RPMI7951 (cell line): ENCODE measurements around the gene DAB1. TPM values are rescaled to one million over a fixed set of nuclear protein-coding genes. Genes with fewer than 3 reads are reported as not detected.

ENCODE experiments used
- DNase-seq: peaks from one replicate; pipeline ENCODE4 v3.0.0-alpha.2; 2012; ENCODE audit warnings: low read depth
- total RNA-seq: library from RNA; depleted of rRNA; stranded (reverse); fragments of >200 nt; shearing (Covaris generic); gene quantifications from 2 replicates; pipeline ENCODE4 v1.2.3, GENCODE V29; 2014

The DAB1 gene
- total RNA-seq, 1 experiment from 2014 or later = not detected

GRCh38 chr1:57316861-57317260 lies 107.0 kb downstream of the DAB1 start:
- no peak for DNase-seq

DNA sequence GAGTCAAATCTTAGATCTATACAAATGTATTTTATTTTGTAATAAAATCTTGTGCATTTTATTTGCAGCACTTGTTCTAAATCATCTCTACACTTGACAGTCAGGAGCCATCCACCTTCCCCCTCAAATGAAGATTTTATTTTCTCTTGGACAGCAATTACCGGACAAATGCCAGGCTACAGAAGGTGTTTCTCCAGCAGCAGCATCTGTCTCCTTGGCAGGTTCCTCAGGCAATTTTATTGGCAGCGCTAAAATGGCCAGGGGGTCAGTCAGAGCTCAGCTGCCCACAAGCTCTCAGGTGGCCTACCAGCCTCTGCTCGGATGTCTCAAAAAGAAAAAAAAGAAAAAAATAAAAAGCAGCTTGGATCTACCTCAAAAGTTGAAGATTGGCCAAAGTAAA lies 107.6 kb downstream of the DAB1 start:
- no peak for DNase-seq

DNA sequence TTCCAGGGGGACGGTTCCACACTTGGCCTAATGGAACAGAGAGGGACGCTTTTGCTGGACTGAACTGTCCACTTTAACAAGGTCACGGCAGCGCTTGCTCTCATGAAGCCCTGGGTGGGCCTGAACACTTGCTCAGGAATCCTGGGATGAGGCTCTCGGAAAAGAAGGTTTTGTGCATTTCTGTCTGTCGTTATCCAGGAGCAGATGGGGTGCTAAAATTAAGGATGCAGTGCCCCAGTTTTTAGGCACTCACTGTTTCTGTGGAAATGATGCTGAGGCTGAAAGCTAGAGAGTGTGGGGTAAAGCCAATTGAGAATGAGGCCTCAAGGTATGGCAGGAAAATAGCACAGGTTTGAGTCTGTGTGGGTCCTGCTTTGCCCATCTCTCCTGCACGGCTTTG lies 111.0 kb downstream of the DAB1 start:
- DNase-seq = no peak

- no peak for DNase-seq
Observed at GRCh38 chr1:57311411-57311810, 112.4 kb downstream of the DAB1 start.

GRCh38 chr1:57311006-57311405 lies 112.9 kb downstream of the DAB1 start:
- no peak for DNase-seq

DNA sequence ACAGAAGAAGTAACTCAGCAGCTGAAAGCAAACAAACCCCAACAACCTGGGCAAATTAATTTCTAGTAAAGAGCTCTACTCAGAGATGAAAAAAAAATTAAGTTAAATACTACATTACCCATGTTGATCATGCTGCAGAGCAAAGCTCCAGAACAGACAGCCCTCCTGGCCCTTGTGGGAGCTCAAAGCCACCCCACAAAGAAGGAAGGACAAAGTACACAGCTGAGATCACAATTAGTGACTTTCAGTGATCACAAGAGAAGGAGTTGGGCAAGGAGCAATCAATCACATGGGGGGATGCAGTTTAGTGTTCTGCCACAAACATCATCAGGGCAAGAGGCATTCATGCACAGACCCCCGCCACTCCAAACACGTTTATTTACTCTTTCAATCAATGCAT lies 114.2 kb downstream of the DAB1 start:
- DNase-seq = no peak

GRCh38 chr1:57307392-57308170 lies 116.3 kb downstream of the DAB1 start:
- no peak for DNase-seq

- no peak for DNase-seq
Observed at GRCh38 chr1:57304591-57304990, 119.3 kb downstream of the DAB1 start.

DNA sequence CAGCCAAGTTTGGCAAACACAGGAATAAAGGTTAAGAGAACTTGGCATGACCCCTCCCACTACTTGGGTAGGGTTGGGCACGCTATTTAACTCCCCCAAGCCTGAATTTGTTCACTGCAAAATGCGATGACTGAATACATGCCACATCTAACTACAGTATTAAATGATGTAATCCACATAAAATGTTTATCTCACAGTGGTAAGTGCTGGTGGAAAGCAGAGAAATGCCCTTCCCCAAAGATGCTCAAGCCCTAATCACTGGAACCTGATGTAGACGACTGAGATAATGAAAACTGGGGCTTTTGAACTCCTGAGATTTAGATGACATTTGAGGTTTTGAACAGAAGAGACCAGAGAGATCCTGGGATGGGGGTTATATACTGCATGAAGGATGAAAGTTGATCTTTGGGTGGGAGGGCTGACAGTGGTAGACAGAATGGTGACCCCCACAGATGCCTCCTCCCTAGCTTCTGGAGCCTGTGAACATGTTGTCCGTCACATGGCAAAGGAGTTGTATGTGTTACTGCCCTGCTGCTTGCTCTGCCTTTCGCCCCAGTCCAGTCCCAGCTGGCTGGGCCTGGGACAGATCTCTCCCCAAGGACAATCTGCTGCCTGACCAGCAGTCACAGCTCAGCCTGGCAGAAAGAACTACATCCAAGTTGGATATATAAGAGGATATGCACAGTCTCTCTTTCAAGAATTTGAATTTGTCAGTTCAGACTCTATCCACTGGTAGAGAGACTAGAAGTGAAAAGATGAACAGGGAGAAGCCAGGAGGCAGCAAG lies 120.9 kb downstream of the DAB1 start:
- DNase-seq = no peak

GRCh38 chr1:57300186-57300585 lies 123.7 kb downstream of the DAB1 start:
- no peak for DNase-seq

DNA sequence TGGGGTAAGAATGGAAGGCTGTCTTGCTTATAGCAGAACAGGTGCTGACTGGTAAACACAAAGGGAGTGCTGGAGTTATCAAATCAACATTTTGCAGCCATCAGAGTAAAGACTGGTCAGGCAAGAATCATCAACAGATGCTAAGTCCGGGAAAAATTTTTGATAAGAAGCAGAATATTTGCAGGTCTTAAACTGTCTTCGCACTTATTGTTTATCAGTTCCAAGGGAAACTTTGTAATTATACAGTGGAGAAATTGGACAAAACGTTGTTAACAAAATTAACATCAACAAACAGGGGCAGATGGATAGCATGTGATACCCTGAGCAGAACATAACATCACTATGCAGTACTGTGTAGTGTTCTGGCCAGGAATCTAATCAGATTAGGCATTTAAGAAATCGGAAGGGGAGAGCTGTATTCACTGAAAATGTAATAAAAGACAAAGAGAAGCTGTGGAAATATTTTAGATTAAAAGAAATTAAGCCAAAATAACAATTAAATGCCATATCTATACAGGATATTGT lies 127.1 kb downstream of the DAB1 start:
- no peak for DNase-seq

- no peak for DNase-seq
Observed at GRCh38 chr1:57295326-57295725, 128.5 kb downstream of the DAB1 start.

GRCh38 chr1:57294177-57294576 lies 129.7 kb downstream of the DAB1 start:
- DNase-seq = no peak

GRCh38 chr1:57293214-57293613 lies 130.6 kb downstream of the DAB1 start:
- no peak for DNase-seq

DNA sequence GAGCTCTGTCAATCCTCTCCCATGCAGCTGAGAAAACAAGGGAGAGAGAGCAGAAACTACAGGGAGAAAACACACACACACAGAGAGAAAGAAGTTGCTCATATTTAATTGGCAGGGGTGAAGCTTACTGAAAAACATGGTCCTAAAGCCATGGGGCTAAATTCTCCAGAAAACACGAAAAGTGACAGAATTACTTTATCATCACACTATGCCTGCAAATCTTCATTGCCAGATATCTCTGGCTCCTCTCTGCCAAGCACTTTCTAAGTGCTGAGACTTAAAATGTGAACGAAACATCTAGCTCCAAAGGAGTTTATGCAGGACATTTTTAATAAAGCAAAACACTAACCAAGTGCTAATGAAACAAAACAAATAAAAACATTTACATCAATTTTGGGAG lies 134.1 kb downstream of the DAB1 start:
- DNase-seq = no peak

DNA sequence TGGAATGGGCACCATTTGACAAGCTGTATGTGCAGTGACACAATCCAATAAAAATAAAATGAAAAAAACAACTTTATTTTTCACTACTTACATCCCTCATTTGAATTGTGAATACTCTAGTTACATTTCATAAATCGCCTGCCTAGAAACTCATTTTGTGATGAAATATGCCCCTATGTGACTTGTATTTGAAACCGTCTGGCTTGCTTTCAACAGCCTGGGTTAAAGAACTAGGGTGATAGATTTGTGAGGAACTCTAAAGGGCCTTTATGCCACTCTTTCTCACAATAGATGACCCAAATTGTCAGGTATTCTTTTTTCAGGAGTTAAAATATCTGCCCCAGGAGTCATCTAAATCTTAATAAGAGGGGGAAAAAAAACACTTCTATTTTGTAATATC lies 137.9 kb downstream of the DAB1 start:
- DNase-seq = no peak

DNA sequence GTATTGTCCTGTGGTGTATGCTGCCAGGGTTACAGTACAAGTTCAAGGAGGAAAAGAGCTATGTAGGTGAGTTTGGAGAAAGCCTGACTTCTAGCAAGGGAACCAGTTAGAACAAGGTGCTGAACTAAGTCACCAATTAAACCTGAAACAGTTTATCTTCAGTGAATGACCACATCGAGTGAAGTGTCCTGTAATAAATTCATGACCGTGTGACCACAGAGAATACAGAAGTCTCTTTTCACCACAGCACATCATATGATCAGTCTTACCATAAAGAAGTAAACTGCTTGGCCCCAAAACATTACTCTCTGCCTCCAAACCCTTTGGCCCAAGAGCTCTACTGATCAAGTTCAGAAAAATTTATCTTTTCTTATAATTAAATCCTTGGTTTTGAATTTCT lies 141.4 kb downstream of the DAB1 start:
- DNase-seq = no peak

DNA sequence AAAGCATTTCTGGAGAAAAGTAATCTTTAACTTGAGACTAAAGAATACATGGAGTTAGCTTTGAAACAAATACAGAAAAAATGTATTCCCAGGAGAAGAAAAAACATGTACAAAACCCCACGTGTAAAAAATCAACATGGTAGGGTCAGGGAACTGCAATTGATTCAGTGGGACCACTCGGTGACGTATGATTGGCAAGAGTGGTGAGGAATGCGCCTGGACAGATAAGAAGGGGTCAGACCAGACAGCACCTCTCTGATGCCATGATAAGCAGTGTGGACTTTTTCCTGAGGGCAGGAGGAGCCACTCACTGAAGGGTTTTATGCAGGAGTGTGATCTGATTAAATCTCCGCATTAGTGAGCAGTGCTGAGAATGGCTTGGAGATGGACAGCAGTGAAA lies 142.5 kb downstream of the DAB1 start:
- DNase-seq = no peak

DNA sequence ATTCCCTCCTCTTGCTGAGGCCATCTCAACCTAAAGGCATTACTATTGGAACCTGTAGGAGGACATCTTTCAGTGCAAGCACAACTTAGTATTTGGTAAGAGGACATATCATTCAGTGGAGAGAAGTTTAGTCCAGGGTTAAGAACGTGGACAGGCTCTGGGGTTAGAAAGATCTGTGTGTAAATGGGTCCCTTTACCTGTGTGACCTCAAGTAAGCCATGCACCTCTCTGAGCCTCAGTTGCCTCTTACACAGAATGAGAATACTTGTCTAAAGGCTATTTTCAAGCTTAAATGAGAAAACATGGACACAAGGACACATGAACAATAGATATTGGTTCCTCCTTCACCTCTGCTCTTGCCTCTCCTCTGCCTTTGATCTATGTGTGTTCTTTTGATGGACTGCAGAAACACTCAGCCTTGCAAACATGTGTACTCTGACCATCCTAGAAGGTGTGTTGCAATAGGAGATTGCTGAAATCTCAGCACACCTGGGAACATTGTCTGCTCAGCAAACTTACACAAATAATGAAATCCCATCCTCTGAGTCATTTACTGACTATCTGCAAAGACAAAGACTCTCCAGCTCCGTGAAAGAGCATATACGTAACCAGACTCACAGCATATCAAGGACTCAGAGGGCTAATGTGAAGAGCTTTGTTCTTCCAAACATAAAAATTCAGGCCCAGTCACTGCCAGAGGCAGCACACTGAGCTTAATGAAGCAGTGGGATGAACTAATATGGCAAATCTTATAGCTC lies 143.8 kb downstream of the DAB1 start:
- no peak for DNase-seq

DNA sequence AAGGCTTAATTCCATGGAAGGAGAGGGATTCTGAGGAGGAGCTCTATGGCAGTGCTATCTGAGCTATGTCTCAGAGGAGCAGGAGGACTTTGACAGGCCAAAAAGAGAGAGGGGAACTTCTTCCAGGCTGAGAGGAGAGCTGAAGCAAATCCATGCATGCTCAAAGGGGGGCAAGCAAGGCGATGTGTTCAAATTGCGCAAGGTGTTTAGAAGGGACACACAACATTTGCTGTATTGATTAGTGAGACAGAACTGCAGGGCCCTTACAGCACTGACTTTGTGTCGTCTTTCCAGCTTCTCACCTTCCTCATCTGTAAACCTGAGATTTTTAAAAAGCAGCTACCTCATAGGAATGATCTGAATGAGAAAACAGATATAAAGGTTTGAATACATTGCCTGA lies 145.3 kb downstream of the DAB1 start:
- no peak for DNase-seq

DNA sequence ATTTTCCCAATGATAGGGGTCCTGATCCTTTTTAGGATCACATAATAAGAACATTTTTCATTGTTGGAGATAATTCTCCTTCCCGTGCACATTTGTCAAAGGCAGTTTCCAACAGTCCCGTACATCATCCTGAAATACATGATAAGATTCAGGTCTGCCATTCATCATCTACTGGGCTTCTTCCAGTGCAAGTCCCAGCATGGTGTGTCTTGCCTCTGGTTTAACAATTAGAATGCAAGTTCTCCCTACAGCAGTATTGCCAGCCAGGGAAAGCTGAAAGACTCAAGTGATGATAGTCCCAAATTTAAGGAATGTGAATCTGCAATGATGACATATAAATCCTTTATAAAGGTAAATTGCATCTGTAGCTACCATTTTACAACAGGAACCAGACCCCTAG lies 146.2 kb downstream of the DAB1 start:
- DNase-seq = no peak

DNA sequence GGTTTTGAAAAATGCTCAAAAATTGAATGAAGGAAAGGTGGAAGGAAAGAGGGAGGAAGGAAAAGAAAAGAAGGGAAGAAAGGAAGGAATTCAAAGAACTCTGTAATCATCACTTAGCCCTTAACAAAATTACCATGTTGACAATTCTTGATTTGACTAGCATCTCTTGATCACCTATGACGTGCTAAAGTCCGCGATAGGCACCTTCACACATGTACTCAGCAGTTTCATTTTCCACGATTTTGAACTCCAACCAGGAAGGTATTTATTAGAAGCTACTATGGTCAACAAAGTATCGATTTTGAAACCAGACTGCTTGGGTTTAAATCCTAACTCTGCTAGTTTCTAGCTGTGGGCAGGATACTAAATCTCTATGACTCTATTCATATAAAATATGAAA lies 146.9 kb downstream of the DAB1 start:
- no peak for DNase-seq
